Cardiac muscle cell (in vitro differentiated cells and primary cell): ENCODE results near the gene SERP1. TPM values are rescaled to one million over a fixed set of nuclear protein-coding genes. Genes with fewer than 3 reads are reported as not detected.
A peak's percentile ranks its signal among the peaks of the same experiment; 100 is the strongest.

Source experiments
- DNase-seq, 2 donors: peaks; one replicate each; pipeline versions ENCODE4 v3.0.0 to v3.0.0-alpha.2; 2010 to 2017; ENCODE audit warnings: low read depth in 1 of 2, low spot score in 1 of 2
- H3K27ac ChIP-seq: fragments of 200-600 bp; sonication (generic); 2 replicates; pipeline ENCODE4 v1.5.1; 2016
- H3K27me3 ChIP-seq: fragments of 200-600 bp; sonication (generic); 2 replicates; pipeline ENCODE4 v1.6.0; 2016; ENCODE audit warnings: control low read depth
- H3K36me3 ChIP-seq: fragments of 200-600 bp; sonication (generic); 2 replicates; pipeline ENCODE4 v1.5.1; 2016; ENCODE audit warnings: control low read depth
- H3K4me1 ChIP-seq: fragments of 200-600 bp; sonication (generic); 2 replicates; pipeline ENCODE4 v1.8.1; 2017; ENCODE audit warnings: low read depth, mild to moderate bottlenecking, mixed run types
- H3K4me3 ChIP-seq: fragments of 200-600 bp; sonication (generic); 2 replicates; pipeline ENCODE4 v1.5.1; 2016; ENCODE audit warnings: mild to moderate bottlenecking
- H3K9me3 ChIP-seq: fragments of 200-600 bp; sonication (generic); 2 replicates; pipeline ENCODE4 v1.5.1; 2017; ENCODE audit warnings: low read depth, mild to moderate bottlenecking, control low read depth
- CTCF ChIP-seq: IDR thresholded peaks from 2 replicates; pipeline ENCODE4 v1.5.1; 2012; ENCODE audit warnings: low read depth, mild to moderate bottlenecking, low read length
- polyA plus RNA-seq: library from polyadenylated mRNA; unstranded; fragments of >200 nt; fragmentation: Nextera tagmentation; extraction: Ambion mirVana; gene quantifications from 2 replicates; pipeline ENCODE4 v1.2.1, GENCODE V29; 2016
- total RNA-seq: library from RNA; depleted of rRNA; stranded (reverse); fragments of >200 nt; gene quantifications from 2 replicates; pipeline ENCODE4 v1.2.3, GENCODE V29; 2016

SERP1 gene
- total and polyA plus RNA-seq, 2 experiments from 2014 or later: 73.4 to 252 TPM

GRCh38 chr3:150497956-150498355, 48.3 kb downstream of the SERP1 start:
- Histone ChIP-seq H3K4me3 (no peak overlapping the region), H3K27me3 (no peaks in the 10 kb centered on the region), H3K4me1 (peaks cover 8% of the 10 kb centered on the region), H3K9me3 (no peaks in the 10 kb centered on the region), H3K36me3 (no peaks in the 10 kb centered on the region), H3K27ac (no peak overlapping the region)
- no peak for TF ChIP-seq CTCF
- peak in 1 of 2 donors; percentile 48 for DNase-seq

DNA sequence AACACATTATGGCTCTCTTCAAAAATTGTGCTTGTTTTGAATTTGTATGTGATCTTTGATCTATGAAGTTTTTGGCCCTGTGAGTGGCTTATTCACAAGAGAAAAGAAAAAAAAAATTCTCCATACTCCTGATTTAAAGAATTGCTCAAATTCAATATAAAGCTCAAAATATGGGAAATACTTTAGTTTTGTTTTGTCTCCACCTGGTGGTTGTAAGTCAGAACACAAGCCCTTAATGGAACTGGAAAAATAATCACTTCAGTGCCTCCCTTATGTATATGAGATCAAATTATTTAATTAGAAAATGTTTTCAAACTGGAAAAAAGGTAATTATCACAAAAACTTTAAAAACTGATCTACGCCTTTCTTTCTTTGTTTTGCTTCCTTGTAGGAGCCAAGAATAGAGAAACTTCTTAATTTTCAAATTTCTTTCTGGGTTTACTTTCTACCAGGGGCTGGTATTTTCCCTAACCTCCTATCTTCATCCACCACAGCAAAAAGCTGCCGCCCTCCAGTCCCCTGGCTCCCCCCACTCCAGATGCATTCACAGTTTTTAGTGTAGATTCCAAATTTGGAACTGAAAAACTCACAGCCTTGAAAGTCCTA, 50.6 kb downstream of the SERP1 start:
- no peaks in the 10 kb centered on the region for H3K36me3 ChIP-seq
- H3K4me3 ChIP-seq: no peak overlapping the region
- H3K27ac ChIP-seq: no peak overlapping the region
- peak; percentile 57 for TF ChIP-seq CTCF
- H3K9me3 ChIP-seq: no peaks in the 10 kb centered on the region
- peak; percentile 54 to 71 for DNase-seq
- H3K4me1 ChIP-seq: peaks cover 8% of the 10 kb centered on the region
- H3K27me3 ChIP-seq: no peaks in the 10 kb centered on the region

- no peak for TF ChIP-seq CTCF
Measured at GRCh38 chr3:150495149-150495548, 51.1 kb downstream of the SERP1 start.

DNA sequence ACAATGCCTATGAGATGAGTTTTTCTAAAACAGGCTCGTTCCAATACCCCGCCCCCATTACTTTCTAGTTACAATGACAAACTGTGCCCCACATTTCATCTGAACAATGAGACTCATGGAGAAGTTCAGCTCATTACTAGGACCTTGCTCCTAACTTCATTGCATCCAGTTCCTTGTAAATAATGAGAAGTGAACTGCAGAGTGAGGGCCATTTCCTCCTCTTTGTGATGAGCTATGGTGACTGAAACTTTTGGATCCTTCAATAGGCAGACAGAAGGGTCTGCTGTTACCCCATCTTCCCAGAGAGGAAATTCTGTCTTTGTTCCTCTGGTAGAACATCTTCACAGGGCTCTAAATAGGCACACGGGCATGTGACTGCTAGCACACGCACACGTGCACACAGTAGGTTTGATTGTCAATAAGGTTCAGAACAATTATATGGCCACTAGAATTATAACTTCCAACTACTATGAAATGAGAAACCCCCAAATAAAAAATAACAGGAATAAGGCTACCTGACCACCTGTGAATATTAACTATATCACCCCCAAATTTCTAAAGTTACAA, 51.8 kb downstream of the SERP1 start:
- Histone ChIP-seq H3K9me3 (no peaks in the 10 kb centered on the region), H3K36me3 (no peaks in the 10 kb centered on the region), H3K4me1 (peaks cover 8% of the 10 kb centered on the region), H3K4me3 (no peak overlapping the region), H3K27ac (no peak overlapping the region), H3K27me3 (no peaks in the 10 kb centered on the region)
- no peak for DNase-seq
- no peak for TF ChIP-seq CTCF

More at GRCh38 chr3:150495149-150495548, 51.1 kb downstream of the SERP1 start:
- H3K27ac ChIP-seq: no peak overlapping the region
- no peaks in the 10 kb centered on the region for H3K27me3 ChIP-seq
- H3K36me3 ChIP-seq: no peaks in the 10 kb centered on the region
- H3K9me3 ChIP-seq: no peaks in the 10 kb centered on the region
- no peak overlapping the region for H3K4me3 ChIP-seq
- peaks cover 8% of the 10 kb centered on the region for H3K4me1 ChIP-seq
- DNase-seq: peak in 1 of 2 donors; percentile 27

Other genes with a start within 250 kb of the SERP1 start
- 12.8 and 25.6 TPM in 2 replicates for gene TSC22D2, start 138.2 kb downstream of the SERP1 start, total RNA-seq
- gene TSC22D2, start 138.2 kb downstream of the SERP1 start, polyA plus RNA-seq: 22.6 and 29.1 TPM in 2 replicates
- 49.5 and 59.5 TPM in 2 replicates for gene EIF2A, start 291 bp upstream of the SERP1 start, total RNA-seq
- 40.5 and 48.6 TPM in 2 replicates for gene EIF2A, start 291 bp upstream of the SERP1 start, polyA plus RNA-seq
- 69.3 and 74.7 TPM in 2 replicates for gene SELENOT, start 56.8 kb upstream of the SERP1 start, total RNA-seq
- gene SELENOT, start 56.8 kb upstream of the SERP1 start, polyA plus RNA-seq: 197 and 199 TPM in 2 replicates
- gene ERICH6, start 157.4 kb upstream of the SERP1 start, total RNA-seq: 0.18 TPM in 1 of 2 replicates, not detected in the other
- gene ERICH6, start 157.4 kb upstream of the SERP1 start, polyA plus RNA-seq: 0.44 and 0.55 TPM in 2 replicates
- gene SIAH2, start 216.7 kb upstream of the SERP1 start, total RNA-seq: 39.6 and 65.7 TPM in 2 replicates
- gene SIAH2, start 216.7 kb upstream of the SERP1 start, polyA plus RNA-seq: 49.7 and 66.0 TPM in 2 replicates